ENCODE data around the gene PTPRG. TPM values are rescaled to one million over a fixed set of nuclear protein-coding genes. Genes with fewer than 3 reads are reported as not detected.

Gene PTPRG
- polyA plus RNA-seq, 1 donor (not counting 4 experiments of a cell fraction or from before 2014, with no cell fraction given), result 12.1 TPM

DNA sequence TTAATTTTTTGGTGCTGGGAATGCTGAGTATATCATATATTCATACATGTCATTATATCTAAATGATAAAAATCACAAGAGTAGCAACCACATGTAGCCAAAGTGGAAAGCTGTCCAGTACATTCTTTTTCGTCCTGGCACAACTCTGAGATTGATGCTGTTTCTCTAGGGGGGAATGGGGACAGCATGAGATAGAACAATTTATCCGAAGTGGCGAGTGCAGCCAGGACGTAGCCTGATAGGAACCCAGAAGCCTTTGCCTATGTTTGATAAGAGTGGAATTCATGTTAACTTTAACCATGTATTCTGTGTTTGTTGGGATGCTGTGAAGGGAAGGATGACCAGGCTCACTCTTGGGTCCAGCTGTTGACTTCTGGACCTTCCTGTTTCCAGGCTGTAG, 20.9 kb downstream of the PTPRG start:
- Histone ChIP-seq H3K36me3 (ENCODE audit: control insufficient read depth in 2 of 2, extremely low read depth in 1 of 2, insufficient read depth in 2 of 2, low read length in 2 of 2) (no peaks in the 10 kb centered on the region), H3K27ac (ENCODE audit: control insufficient read depth, insufficient read depth, low read length) (no peak overlapping the region), H3K9me3 (ENCODE audit: control insufficient read depth, low read depth, low read length) (no peaks in the 10 kb centered on the region), H3K9ac (ENCODE audit: control insufficient read depth, extremely low read depth, insufficient read depth, low read length) (no peak overlapping the region), H3K27me3 (ENCODE audit: control insufficient read depth, extremely low read depth, insufficient read depth, low read length) (no peaks in the 10 kb centered on the region), H3K79me2 (ENCODE audit: control insufficient read depth, insufficient read depth, low read length) (peaks cover 29% of the 10 kb centered on the region), H3K4me2 (ENCODE audit: control insufficient read depth, extremely low read depth, insufficient read depth, low read depth, low read length) (no peak overlapping the region), H3K4me3 (ENCODE audit: control insufficient read depth in 2 of 3, extremely low read depth in 1 of 3, insufficient read depth in 2 of 3, low read depth in 1 of 3, low read length in 3 of 3) (no peak overlapping the region), H3K4me1 (ENCODE audit: control insufficient read depth, extremely low read depth, insufficient read depth, low read length) (no peaks in the 10 kb centered on the region), H3K9me1 (ENCODE audit: control insufficient read depth, extremely low read depth, insufficient read depth, low read length) (peaks cover 2% of the 10 kb centered on the region), H2AFZ (ENCODE audit: control insufficient read depth, low read length) (no peak overlapping the region), H4K20me1 (ENCODE audit: control insufficient read depth, extremely low read depth, insufficient read depth, low read length) (no peaks in the 10 kb centered on the region)
- TF ChIP-seq EZH2 (IDR thresholded peaks at IDR 0.05; ENCODE audit: low read length), result no peak
- TF ChIP-seq, protein P1, sequence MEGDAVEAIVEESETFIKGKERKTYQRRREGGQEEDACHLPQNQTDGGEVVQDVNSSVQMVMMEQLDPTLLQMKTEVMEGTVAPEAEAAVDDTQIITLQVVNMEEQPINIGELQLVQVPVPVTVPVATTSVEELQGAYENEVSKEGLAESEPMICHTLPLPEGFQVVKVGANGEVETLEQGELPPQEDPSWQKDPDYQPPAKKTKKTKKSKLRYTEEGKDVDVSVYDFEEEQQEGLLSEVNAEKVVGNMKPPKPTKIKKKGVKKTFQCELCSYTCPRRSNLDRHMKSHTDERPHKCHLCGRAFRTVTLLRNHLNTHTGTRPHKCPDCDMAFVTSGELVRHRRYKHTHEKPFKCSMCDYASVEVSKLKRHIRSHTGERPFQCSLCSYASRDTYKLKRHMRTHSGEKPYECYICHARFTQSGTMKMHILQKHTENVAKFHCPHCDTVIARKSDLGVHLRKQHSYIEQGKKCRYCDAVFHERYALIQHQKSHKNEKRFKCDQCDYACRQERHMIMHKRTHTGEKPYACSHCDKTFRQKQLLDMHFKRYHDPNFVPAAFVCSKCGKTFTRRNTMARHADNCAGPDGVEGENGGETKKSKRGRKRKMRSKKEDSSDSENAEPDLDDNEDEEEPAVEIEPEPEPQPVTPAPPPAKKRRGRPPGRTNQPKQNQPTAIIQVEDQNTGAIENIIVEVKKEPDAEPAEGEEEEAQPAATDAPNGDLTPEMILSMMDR (optimal IDR thresholded peaks at IDR 0.05 in 1 of 3, IDR thresholded peaks at IDR 0.05 in 1 of 3, conservative IDR thresholded peaks at IDR 0.05 in 1 of 3; ENCODE audit: extremely low read depth in 1 of 3, insufficient read depth in 2 of 3, low read length in 3 of 3), result no peak
- dilution Hi-C loops (cut with MboI; ENCODE audit: extremely low pct_ligation_motif_present, low sequenced_read_pairs), result no loop called here
- DNase-seq (ENCODE audit: low read depth, low spot score), result no peak
- peak; percentile 23 for FAIRE-seq

GRCh38 chr3:61582846-61583245, 21.5 kb downstream of the PTPRG start:
- peaks cover 25% of the 10 kb centered on the region for H3K79me2 ChIP-seq (ENCODE audit: control insufficient read depth, insufficient read depth, low read length)
- DNase-seq (ENCODE audit: low read depth, low spot score) (no peak), FAIRE-seq (no peak)
- dilution Hi-C loops (cut with MboI; ENCODE audit: extremely low pct_ligation_motif_present, low sequenced_read_pairs), result no loop called here
- H2AFZ ChIP-seq (ENCODE audit: control insufficient read depth, low read length), result no peak overlapping the region
- no peaks in the 10 kb centered on the region for H3K36me3 ChIP-seq (ENCODE audit: control insufficient read depth in 2 of 2, extremely low read depth in 1 of 2, insufficient read depth in 2 of 2, low read length in 2 of 2)
- no peaks in the 10 kb centered on the region for H3K4me1 ChIP-seq (ENCODE audit: control insufficient read depth, extremely low read depth, insufficient read depth, low read length)
- H3K4me2 ChIP-seq (ENCODE audit: control insufficient read depth, extremely low read depth, insufficient read depth, low read depth, low read length), result no peak overlapping the region
- no peak overlapping the region for H3K27ac ChIP-seq (ENCODE audit: control insufficient read depth, insufficient read depth, low read length)
- TF ChIP-seq EZH2 (IDR thresholded peaks at IDR 0.05; ENCODE audit: low read length), result no peak
- TF ChIP-seq, protein P1 (optimal IDR thresholded peaks at IDR 0.05 in 1 of 3, IDR thresholded peaks at IDR 0.05 in 1 of 3, conservative IDR thresholded peaks at IDR 0.05 in 1 of 3; ENCODE audit: extremely low read depth in 1 of 3, insufficient read depth in 2 of 3, low read length in 3 of 3), result no peak
- H4K20me1 ChIP-seq (ENCODE audit: control insufficient read depth, extremely low read depth, insufficient read depth, low read length), result no peaks in the 10 kb centered on the region
- no peak overlapping the region for H3K9ac ChIP-seq (ENCODE audit: control insufficient read depth, extremely low read depth, insufficient read depth, low read length)
- H3K27me3 ChIP-seq (ENCODE audit: control insufficient read depth, extremely low read depth, insufficient read depth, low read length), result no peaks in the 10 kb centered on the region
- no peak overlapping the region for H3K4me3 ChIP-seq (ENCODE audit: control insufficient read depth in 2 of 3, extremely low read depth in 1 of 3, insufficient read depth in 2 of 3, low read depth in 1 of 3, low read length in 3 of 3)
- peaks cover 2% of the 10 kb centered on the region for H3K9me1 ChIP-seq (ENCODE audit: control insufficient read depth, extremely low read depth, insufficient read depth, low read length)
- no peaks in the 10 kb centered on the region for H3K9me3 ChIP-seq (ENCODE audit: control insufficient read depth, low read depth, low read length)

Measured in keratinocyte (primary cell).